ENCODE data around the gene UBE2G1. TPM values are rescaled to one million over a fixed set of nuclear protein-coding genes. Genes with fewer than 3 reads are reported as not detected.

The UBE2G1 gene
- total and polyA plus RNA-seq, 8 donors = 4.3 to 29.3 (median 21.6) TPM

DNA sequence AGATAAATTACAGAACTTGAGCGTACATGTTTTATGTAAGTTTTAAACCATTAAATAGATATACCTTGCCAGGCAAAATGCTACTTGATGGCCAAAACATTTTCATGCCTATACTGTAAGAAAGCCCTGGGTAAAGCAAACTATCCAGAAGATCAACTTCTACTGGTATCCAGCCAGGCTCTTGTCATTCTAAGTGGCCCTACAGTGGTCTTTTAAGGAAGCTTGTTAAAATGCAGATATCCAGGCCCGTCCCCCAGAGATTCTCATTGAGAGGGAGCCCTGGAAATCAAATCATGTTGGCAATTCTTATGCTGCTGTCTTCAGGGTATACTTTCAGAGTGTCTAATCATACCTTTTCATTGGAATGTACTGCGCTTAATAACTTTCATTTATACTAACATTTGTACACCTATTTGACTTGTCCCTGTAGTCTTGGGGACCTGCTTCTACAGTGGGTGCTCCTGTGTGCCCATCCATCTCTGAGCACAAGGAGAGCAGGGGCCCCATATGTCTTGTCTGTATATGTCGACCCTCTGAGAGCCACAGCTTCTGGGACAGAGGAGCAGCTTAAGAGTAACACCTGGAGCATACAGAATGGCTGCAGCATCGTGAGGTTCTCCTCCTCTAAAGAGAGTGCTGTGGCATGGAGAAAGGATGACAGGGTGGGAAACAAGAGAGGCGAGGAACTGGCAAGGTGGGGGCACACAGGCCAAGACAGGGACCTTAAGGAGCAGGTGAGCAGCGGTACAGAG, 59.1 kb downstream of the UBE2G1 start:
- H3K27me3 ChIP-seq = no peaks in the 10 kb centered on the region
- intact Hi-C loops (cut with DNase I) = no loop called here
- H3K4me1 ChIP-seq = peaks cover 8 to 27% (median 17%) of the 10 kb centered on the region in 3 donors
- ATAC-seq (no peak), FAIRE-seq (no peak), DNase-seq (no peak)
- H3K9me3 ChIP-seq = no peaks in the 10 kb centered on the region
- no peaks in the 10 kb centered on the region for H3K36me3 ChIP-seq
- 93% methylated on average over 7 of the region's 7 CpGs for WGBS, 2 donors
- no peak overlapping the region for H3K4me3 ChIP-seq
- TF ChIP-seq, protein P1, sequence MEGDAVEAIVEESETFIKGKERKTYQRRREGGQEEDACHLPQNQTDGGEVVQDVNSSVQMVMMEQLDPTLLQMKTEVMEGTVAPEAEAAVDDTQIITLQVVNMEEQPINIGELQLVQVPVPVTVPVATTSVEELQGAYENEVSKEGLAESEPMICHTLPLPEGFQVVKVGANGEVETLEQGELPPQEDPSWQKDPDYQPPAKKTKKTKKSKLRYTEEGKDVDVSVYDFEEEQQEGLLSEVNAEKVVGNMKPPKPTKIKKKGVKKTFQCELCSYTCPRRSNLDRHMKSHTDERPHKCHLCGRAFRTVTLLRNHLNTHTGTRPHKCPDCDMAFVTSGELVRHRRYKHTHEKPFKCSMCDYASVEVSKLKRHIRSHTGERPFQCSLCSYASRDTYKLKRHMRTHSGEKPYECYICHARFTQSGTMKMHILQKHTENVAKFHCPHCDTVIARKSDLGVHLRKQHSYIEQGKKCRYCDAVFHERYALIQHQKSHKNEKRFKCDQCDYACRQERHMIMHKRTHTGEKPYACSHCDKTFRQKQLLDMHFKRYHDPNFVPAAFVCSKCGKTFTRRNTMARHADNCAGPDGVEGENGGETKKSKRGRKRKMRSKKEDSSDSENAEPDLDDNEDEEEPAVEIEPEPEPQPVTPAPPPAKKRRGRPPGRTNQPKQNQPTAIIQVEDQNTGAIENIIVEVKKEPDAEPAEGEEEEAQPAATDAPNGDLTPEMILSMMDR (IDR thresholded peaks at IDR 0.05) = no peak
- H3K27ac ChIP-seq = no peak overlapping the region

DNA sequence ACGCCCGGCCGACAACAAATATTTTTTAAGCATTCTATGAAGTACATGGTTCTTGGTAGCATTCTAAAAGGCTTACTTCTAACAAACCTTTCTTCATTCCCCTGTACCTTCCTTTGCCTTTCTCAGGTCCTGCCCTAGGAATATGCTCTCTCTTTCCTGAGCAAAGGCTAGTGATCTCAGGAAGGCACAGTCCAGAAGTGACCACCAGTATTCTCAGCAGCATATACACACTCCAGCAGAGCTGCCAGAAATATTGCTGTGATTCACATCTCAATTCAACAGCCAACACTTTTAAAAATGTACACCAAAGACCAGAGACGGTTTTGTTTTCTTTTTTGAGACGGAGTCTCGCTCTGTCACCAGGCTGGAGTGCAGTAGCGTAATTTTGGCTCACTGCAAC, 61.3 kb downstream of the UBE2G1 start:
- intact Hi-C loops (cut with DNase I) = no loop called here
- TF ChIP-seq, protein P1 (IDR thresholded peaks at IDR 0.05) = no peak
- 87 to 92% methylated on average over 7 of the region's 7 CpGs for WGBS, 2 donors
- ATAC-seq = no peak
- DNase-seq = no peak
- FAIRE-seq = no peak
- Histone ChIP-seq H3K4me1 (peaks cover 0 to 15% (median 8%) of the 10 kb centered on the region in 3 donors), H3K27me3 (no peaks in the 10 kb centered on the region), H3K4me3 (no peak overlapping the region), H3K27ac (no peak overlapping the region), H3K9me3 (no peaks in the 10 kb centered on the region), H3K36me3 (no peaks in the 10 kb centered on the region)

DNA sequence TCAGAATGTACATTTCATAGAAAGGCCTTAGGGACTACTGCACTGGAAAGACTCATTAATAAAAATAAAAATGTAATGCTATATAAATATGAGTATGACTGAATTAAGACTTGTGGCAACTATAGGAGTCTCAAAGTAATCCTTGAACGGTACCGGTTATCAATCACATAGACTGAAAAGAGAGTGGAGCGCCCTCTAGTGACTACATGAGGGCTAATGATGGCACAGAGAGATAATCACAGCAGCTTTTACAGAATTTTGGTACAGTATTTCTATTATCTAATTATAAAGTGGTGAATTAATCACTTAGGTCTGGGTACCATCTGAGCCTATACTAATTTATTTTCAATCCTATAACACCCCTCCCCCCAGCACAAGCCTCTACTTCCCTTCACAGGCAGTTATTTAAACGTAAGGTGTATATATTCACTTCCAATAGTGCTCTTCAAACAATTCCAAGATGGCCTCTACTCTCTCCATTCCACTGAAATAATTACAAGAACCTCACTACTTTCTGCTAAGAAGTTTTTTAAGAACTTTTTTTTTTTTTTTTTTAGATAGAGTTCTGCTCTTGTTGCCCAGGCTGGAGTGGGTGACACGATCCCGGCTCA, 62.0 kb downstream of the UBE2G1 start:
- H3K4me3 ChIP-seq = no peak overlapping the region
- peak in 2 of 6 donors; percentile 25 to 44 for DNase-seq
- no peak overlapping the region for H3K27ac ChIP-seq
- FAIRE-seq = peak; percentile 92
- H3K36me3 ChIP-seq = no peaks in the 10 kb centered on the region
- H3K27me3 ChIP-seq = no peaks in the 10 kb centered on the region
- H3K9me3 ChIP-seq = no peaks in the 10 kb centered on the region
- TF ChIP-seq, protein P1 (IDR thresholded peaks at IDR 0.05) = peak; percentile 39 to 65 (median 61)
- intact Hi-C loops (cut with DNase I) = no loop called here
- 48 to 49% methylated on average over 6 of the region's 6 CpGs for WGBS, 2 donors
- ATAC-seq = peak; percentile 72 to 85 (median 85)
- H3K4me1 ChIP-seq = peaks cover 0 to 9% (median under 1%) of the 10 kb centered on the region in 3 donors

DNA sequence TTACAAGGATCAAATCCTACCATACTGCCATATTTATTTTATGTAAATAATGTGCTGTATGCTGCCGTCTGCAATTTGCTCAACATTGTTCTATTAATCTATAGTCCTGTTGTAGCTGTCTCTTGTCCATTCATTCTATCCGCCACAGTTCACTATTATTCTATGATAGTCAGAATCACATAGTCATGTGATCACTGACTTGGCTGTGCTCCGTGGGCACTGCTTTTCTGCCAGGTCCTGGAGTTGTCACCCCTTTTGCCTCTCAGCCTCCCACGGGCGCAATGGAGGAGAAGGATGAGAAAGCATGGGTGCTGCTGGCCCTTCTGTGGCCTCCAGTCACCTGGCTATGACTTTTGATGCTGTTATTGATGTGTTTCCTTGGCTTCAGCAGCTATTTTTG, 65.4 kb downstream of the UBE2G1 start:
- H3K27ac ChIP-seq = no peak overlapping the region
- 86% methylated on average over 5 of the region's 5 CpGs for WGBS, 2 donors
- TF ChIP-seq, protein P1 (IDR thresholded peaks at IDR 0.05) = no peak
- no peak for FAIRE-seq
- no peak for DNase-seq
- H3K9me3 ChIP-seq = no peaks in the 10 kb centered on the region
- intact Hi-C loops (cut with DNase I) = no loop called here
- no peaks in the 10 kb centered on the region for H3K27me3 ChIP-seq
- H3K36me3 ChIP-seq = no peaks in the 10 kb centered on the region
- no peak for ATAC-seq
- H3K4me3 ChIP-seq = no peak overlapping the region
- peaks cover 0 to 5% (median 4%) of the 10 kb centered on the region in 3 donors for H3K4me1 ChIP-seq

DNA sequence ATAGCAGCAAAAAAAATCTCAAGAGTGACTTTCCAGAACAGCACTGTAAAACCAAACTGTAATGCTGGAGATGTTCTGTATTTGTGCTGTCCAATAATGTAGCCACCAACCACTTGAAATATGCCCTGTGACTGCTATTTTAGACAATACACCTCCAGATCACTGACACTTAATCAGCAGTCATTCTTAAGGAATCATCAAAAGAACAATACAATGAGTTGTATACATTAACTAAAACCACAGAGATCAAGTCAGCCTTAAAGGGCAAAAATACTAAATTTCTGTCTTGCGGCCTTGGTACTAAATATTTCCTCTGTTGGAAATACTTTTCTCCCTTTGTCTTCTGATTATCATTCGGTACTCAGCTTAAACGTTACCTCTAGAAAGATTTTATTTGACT, 69.1 kb downstream of the UBE2G1 start:
- Histone ChIP-seq H3K36me3 (no peaks in the 10 kb centered on the region), H3K4me3 (no peak overlapping the region), H3K27ac (no peak overlapping the region), H3K4me1 (peaks cover 0 to 5% (median 4%) of the 10 kb centered on the region in 3 donors), H3K27me3 (no peaks in the 10 kb centered on the region), H3K9me3 (no peaks in the 10 kb centered on the region)
- intact Hi-C loops (cut with DNase I) = no loop called here
- TF ChIP-seq, protein P1 (IDR thresholded peaks at IDR 0.05) = no peak
- DNase-seq (no peak), FAIRE-seq (no peak), ATAC-seq (no peak)
- 76 to 78% methylated on average over 3 of the region's 3 CpGs for WGBS, 2 donors

All from pancreas (tissue), 10 donors.